GDM1 (cell line): Measurements from ENCODE around the gene FRMD6.
"Not testable (repeated sequence)": the region's sequence is repeated elsewhere in the genome, so short reads cannot be mapped to it uniquely, and the experiment has no call there.

ENCODE experiments used
- DNase-seq: peaks from one replicate; lab custom pipeline; 2025; lab: John Stamatoyannopoulos, UW

The FRMD6 gene

DNA sequence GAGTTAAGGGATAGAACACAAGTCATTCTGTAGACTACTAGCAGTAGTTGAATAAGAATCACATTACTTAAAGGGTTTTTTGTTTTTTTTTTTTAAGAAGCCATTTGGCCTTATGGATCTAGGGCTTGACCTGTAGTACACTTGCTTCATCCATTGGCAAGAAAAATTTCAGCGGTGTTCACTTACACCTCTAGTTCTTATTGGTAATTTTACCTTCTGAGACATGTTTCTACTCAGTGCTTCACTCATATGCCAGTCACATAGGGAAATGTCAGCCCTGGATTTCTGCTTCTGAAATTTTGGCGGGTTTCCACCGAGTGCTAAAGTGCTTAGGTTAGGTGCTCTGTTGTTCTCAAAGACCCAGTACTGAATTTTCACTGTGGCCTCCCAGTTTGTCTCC is 72.9 kb downstream of the FRMD6 start:
- no peak for DNase-seq

DNA sequence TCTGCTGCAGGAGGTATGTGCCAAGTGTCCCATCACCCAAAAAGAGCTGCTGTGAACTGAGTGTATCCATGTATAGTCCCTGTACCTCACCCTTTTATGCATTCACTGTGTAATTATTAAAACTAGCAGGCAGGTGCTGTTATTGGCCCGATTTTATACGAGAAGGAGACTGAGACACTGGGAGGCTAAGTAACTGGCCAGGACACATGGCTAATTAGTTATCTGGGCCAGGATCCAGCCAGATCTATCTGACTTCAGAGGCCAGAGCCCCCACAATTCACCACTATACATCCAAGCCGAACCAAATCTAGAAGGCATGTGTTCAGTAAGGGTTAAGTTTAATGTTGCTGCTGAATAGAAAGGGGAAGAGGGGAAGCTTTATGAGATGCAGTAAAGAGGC is 73.4 kb downstream of the FRMD6 start:
- no peak for DNase-seq

DNA sequence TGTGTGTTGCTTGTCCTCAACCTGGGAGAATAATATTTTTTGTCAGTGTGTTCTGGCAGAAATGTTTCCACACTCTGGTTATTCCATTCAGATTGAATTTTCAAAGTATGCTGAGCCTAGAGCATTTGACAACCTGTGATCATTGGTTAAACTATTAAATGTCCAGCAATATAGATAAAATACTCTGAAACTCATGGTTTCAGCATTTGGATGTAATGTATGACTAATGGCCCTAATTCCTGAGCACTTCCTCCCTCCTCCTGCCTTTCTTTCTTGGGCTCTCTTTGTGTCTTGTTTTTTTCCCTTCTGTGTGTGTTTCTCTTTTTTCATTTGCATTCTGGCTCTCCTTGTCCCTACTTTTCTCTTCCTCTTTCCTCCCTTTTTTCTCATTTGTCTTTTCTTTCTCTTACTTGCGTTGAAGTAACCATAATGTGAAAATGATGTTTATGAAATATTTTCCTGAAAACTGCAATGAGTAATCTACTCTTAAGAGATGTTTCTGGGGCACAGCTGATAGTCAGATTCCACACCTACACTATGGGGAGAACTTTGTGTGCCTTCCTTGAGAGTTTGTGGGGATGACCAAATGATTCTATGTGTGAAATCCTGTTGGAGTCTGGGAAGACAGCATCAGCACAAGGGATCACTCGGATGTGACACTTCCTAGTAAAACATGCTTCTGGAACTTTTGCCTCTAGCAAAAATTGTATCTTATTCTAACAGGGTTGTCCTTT is 74.6 kb downstream of the FRMD6 start:
- no peak for DNase-seq

DNA sequence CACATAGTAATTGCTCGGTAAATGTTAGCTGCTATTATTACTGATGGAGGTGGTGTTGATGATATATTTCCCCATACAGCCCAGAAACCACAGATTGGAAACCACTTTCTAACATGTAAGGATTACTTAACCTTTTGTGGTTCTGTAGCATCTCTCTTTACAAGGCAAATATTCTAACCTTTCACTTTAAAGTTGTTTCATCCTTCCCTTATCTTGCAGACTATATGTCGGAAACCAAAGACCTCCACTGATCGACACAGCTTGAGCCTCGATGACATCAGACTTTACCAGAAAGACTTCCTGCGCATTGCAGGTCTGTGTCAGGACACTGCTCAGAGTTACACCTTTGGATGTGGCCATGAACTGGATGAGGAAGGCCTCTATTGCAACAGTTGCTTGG is 75.8 kb downstream of the FRMD6 start:
- no peak for DNase-seq

DNA sequence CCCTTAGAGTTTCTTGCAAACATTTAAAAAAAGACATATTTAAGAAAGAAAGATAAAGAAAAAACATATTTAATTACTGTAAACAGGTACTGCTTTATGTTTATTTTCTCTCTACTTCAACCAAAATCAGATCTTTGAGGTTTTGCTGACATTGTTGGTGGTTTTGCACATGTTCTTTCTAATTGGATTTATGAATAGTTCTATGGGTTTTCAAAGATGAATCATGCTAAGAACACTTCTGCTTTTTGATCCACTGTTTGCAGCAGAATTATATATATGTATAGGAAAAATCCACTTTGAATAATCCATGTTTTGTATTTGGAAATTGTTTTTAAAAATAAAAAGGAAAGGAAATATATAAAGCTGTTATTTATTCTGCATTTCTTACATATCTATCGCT is 78.4 kb downstream of the FRMD6 start:
- DNase-seq = no peak

DNA sequence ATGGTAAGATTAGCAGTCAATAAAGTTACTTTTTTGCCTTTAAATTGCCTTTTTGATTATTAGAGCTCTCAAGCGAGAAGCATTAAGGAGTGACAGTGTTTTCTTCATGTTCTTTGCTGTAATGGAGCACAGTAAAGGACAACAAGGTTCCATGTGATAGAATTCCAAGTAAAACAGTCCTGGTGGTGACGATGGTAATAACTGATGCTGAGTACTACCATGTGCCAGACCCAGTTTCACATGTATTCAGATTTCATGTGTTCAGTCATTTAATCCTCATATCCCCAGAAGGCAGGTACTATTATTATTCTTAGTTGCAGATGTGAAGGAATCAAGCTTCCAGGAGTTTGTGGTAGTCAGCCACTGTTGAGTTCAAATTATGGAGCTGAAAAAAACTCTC is 79.0 kb downstream of the FRMD6 start:
- DNase-seq = no peak

DNA sequence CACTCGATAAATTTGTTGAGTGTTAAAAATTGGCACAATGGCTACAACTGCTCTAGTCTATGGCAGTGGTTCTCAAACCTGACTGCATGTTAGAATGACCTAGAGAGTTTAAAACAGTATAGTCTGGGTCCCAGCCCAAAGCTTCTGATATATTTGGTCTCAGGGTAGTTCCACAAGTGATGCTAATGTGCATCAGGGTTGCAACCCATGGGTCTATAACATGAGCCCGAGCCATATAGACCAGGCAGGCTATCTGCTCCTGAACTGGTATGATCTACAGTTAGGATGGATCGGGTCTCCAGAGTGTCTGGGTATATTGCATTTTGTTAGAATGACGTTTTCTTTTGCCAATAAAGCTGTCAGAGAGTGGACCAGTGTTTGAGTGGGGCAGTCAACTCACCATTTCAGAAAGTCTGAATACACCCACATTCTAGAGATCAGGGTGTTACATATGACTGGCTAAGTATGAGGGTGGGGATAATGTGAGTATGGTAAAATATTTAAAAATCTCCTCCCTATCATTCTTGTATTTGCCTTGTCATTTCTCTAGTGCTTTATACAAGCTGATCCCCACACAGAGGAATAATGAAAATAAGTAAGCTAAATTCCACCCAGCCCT is 80.9 kb downstream of the FRMD6 start:
- DNase-seq = no peak

DNA sequence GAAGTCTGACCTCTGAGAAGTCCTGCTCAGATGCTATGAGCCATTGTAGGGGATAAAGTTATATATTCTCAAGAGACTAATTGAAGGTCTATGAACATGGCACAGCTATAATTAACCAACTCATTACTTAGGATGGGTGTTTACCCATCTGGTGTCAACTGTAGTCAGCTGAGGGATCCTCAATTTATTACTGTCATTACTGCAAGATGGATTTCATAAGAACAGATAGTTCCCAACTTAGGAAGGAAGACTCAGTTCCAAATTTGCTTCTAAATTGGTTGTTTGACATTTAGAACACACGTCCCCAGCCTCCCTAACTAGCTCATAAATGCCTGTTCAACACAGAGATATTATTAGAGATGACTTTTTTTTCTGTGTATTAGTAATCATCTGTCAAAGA is 81.4 kb downstream of the FRMD6 start:
- DNase-seq = no peak

DNA sequence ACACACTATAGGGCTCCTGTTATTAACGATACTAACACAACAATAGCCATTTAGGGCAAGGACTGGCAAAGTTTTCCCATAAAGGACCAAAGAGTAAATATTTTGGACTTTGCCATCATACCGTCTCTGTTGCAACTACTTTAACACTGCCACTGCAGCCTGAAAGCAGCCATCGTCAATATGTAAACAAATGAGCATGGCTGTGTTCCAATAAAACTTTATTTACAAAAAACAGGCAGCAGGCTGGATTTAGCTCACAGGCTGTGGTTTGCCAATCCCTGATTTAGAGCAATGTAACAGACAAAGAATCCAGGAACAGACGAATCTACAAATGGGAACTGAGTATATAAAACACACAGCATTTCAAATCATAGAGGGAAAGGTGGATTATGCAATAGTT is 84.1 kb downstream of the FRMD6 start:
- DNase-seq = no peak

DNA sequence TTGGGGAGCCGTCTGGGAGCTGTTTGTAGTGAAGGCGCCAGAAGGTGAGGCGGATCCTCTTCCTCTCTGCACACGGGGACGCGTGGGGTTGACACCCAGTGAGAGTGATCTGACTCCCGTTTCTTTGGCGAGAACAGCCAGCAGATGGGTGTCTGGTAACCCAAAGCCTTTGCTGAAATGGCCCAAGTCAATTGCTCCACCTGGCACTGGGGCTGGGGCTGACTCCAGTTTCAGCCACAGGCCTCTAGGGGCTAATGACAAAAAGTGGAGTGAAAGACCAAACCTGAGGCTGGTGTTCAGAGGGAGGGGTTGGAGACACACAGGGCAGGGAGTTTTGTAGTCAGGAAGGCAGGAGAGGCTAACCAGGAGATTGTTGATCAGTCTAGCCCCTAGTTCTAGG is 87.0 kb downstream of the FRMD6 start:
- no peak for DNase-seq

DNA sequence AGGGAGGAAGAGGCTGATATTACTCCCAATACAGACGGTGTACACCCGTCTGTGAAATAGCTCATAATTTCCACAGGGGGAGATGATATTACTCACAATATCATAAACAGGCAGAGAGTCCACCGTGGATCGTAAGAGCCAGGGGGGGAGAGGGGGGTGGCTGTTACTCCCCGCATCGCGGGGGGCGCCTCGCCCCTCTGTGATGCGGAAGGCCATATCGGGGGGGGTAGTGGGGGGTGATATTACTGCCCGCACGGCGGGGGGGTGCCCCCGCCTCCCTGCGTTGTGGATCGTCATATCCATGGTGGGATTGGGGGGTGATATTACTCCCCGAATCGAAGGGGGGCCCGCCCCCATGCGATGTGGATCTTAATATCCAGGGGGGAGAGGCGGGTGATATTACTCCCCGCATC is 91.9 kb downstream of the FRMD6 start:
- no peak for DNase-seq

DNA sequence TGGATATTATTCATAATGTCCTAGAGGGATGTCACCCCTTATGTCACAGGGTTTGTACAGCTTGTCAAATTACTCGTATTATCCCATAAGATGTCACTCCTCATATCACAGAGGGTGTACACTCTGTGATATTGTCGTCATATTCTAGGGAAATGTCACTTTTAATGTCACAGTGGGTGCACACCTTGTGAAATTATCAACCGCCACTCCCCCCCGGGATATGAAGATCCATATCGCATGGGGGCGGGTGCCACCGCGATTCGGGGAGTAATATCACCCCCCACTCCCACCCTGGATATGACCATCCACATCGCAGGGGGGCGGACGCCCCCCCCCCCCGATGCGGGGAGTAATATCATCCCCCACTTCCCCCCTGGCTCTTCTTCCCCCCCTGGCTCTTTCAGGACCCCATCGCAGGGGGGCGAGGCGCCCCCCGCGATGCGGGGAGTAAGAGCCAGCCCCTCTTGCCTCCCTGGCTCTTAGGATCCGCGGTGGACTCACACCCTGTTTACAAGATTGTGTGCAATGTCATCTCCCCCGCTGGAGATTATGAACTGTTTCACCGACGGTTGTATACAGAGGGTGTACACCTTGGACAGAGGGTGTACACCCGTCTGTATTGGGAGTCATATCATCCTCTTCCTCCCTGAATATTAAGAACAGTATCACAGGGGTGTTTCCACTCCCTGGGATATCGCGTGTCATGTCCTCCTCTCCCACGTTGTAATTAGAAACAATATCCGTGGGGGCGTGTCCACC is 92.8 kb downstream of the FRMD6 start:
- no peak for DNase-seq

DNA sequence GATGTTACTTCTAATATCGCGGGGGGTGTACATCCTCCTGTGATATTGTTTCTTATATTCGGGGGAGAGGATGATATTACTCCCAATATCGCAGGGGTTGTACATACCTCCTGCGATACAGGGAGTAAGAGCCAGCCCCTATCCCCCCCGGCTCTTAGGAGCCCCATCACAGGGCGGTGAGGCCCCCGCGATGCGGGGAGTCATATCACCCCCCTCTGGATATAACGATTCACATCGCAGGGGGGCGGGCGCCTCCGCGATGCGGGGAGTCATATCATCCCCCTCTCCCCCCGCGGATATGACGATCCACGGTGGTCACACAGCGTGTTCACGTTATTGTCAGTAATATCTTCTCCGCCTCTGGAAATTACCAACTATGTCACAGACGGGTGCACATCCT is 95.1 kb downstream of the FRMD6 start:
- not testable (repeated sequence) for DNase-seq

DNA sequence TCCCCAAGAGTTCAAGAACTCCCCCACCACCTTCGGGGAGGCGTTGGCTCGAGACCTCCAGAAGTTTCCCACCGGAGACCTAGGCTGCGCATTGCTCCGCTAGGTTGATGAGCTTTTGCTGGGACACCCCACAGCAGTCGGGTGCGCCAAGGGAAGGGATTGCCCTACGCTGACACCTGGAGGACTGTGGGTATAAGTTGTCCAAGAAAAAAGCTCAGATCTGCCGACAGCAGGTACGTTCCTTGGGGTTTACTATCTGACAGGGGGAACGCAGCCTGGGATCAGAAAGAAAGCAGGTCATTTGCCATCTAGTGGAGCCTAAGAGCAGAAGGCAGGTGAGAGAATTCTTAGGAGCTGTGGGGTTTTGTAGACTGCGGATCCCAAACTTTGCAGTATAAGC is 98.8 kb downstream of the FRMD6 start:
- no peak for DNase-seq

DNA sequence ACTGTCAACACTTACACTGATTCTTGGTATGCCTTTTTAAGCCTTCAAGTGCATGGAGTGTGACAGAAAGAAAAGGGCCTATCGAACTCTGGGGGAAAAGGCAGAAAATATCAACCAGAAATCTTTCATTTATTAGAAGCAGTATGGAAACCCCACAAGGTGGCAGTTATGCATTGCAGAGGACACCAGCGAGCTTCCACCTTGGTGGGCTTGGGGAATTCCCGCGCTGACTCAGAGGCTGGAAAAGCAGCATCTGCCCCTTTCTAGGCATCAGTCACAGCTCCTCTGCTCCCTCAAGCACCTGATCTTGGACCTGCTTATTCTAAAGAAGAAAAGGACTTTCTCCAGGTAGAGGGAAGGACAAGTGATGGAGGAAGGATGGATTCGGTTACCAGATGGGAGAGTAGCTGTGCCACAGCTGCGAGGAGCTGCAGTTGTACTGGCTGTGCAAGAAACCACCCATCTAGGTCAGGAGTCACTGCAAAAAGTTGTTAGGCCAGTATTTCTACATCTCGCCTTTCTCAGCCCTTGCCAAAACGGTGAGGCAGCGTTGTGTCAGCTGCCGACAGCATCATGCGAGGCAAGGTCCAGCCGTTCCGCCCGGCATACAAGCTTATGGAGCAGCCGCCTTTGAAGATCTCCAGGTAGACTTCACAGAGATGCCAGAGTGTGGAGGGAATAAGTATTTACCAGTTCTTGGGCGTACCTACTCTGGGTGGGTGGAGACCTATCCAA is 100.1 kb downstream of the FRMD6 start:
- DNase-seq = not testable (repeated sequence)

DNA sequence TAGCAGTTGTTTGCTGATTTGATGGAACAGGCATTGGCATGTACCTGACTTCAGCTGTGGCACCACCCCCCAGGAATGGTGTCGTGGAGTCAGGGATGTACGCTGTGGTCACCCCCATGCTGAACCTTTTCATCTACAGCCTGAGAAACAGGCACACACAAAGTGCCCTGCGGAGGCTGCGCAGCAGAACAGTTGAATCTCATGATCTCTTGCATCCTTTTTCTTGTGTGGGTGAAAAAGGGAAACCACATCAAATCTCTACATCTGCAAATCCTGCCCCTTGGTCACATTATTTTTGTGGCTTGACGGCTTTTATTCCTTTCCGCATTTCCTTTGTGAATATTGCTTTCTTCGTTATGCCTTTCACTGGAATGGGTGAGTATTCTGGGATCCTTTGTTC is 106.0 kb downstream of the FRMD6 start:
- DNase-seq = not testable (repeated sequence)

DNA sequence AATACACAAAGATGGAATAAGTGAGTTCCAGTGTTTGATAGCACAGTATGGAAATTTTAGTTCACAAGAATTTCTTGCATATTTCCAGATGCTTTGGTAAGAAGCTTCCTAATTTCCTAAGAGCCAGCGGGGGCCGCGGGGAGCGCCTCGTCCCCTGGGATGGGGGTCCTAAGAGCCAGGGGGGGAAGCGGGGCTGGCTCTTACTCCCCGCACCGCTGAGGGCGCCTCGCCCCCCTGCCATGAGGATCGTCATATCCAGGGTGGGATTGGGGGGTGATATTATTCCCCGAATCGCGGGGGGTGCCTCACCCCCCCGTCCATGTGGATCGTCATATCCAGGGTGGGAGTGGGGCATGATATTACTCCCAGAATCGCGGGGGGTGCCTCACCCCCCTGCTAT is 108.2 kb downstream of the FRMD6 start:
- no peak for DNase-seq

DNA sequence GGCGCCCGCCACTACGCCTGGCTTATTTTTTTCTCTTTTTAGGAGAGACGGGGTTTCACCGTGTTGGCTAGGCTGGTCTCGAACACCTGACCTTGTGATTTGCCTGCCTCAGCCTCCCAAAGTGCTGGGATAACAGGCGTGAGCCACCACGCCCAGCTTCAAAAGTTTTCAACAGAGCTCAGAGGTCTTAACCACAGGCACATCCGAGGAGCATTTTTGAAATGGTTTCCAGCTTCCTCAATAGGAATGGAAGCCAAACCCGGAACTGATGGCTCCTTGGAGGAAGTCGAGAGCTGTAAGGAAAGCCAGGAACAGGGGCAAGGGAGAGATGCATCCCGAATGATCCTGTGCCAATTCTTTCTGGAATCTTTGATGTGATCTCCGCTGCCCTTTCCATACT is 114.0 kb downstream of the FRMD6 start:
- not testable (repeated sequence) for DNase-seq

DNA sequence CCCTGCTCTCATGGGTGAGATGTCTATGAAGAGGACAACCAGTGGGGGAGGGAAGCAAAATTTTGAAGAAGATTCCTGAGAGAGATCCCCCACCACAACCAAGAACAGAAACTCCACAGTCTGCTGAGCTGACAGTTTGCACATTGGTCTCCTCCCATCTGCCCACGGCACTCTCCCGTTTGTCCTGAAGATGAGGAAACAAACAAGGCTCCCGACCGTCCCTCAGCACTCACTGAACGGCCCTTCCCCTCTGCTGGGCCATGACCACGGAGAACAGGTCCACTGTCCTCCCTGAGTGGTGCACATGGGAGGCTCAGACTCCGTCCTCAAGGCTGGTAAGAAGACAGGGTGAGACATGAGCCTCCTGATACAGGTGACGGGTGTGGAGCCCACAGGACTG is 114.9 kb downstream of the FRMD6 start:
- not testable (repeated sequence) for DNase-seq

DNA sequence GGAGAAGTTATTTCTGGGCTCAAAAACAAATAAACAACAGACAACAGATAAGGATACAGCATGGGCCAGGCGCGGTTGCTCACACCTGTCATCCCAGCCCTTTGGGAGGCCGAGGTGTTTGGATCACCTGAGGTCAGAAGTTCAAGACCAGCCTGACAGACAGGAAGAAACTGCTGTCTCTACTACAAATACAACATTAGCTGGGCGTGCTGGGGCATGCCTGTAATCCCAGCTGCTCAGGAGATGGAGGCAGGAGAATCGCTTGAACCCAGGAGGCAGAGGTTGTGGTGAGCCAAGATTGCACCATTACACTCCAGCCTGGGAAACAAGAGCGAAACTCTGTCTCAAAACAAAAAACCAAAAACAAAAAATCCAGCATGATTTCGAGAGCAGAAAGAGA is 117.6 kb downstream of the FRMD6 start:
- DNase-seq = not testable (repeated sequence)

DNA sequence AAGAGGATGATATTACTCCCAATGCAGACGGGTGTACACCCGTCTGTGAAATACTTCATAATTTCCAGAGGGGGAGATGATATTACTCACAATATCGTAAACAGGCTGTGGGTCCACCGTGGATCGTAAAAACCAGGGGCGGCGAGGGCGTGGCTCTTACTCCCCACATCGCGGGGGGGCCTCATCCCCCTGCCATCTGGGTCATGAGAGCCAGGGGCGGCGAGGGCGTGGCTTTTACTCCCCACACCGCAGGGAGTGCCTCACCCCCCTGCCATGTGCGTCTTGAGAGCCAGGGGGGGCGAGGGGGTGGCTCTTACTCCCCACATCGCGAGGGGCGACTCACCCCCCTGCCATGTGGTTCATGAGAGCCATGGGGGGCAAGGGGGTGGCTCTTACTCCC is 122.5 kb downstream of the FRMD6 start:
- no peak for DNase-seq

DNA sequence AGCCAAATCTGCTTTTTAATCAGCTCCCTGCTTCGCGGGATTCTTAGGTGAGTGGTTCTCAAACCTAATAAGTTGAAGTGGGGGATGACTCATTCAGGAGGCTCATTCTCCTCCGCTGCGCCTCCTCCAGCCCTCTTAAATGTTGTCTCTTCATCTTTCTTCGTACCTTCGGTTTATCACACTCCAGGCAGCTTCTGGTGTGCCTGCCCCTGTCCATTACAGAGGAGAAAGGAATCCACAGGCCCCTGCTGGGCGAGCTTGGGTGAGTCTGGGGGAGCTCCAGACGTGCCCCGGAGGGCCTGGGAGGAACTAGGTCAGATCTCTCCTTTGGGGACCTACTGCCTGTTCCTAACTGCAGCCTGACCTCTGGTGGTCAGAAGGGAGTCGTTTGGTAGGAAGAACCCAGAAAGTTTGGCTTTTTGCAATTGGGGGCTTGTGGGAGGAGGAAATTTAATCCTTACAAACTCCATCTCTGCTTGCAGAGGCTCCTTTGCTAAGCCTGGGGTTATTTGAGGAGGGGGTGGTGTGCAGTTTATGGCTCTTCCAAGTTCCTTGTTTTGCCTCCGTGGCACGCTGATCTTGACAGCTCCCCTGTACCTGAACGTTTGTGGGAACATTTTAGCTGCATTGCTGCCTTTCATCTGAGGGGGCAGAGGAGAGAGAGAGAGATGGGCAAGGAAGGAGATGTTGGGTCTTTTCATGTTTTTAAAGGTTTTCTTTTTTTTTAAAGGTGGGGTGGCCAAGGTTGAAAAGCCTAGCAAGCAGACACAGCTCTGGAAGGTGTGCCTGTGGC is 124.6 kb downstream of the FRMD6 start:
- peak; percentile 21 for DNase-seq
